EH (cell line): ENCODE results near the gene RAB11FIP3.
"Not testable (repeated sequence)": the region's sequence is repeated elsewhere in the genome, so short reads cannot be mapped to it uniquely, and the experiment has no call there.

ENCODE experiments used
- DNase-seq: peaks from one replicate; pipeline ENCODE4 v3.0.0-alpha.2; 2015; ENCODE audit warnings: low read depth

Gene RAB11FIP3

GRCh38 chr16:467249-467871 is 41.9 kb downstream of the RAB11FIP3 start:
- not testable (repeated sequence) for DNase-seq

DNA sequence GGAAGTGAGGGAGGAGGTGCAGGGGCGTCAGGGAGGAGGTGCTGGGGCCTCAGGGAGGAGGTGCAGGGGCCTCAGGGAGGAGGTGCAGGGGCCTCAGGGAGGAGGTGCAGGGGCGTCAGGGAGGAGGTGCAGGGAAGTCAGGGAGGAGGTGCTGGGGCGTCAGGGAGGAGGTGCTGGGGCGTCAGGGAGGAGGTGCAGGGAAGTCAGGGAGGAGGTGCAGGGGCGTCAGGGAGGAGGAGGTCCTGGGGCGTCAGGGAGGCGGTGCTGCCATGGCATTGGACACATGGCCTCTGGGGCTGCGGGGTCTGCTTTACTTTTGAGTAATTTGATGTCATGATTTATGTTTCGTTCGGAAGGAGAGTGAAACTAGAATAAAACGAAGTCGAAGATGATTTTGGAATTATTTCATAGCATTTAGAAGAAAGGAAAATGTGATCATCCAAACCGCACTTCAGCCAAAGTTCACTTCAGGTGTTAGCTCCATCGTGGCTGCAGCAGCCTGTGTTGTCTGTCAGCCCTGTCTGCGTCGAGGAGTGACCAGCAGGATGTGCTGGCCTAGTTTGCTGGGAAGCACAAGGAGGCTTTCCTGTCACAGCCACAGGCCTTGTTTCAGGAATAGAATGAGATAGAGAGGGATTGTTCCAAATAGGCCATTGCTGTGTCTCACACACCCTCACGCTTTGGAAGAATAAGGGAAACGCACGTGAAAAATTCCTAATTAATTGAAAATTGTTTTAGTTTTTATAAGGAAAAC is 42.8 kb downstream of the RAB11FIP3 start:
- DNase-seq: no peak

GRCh38 chr16:469459-469858 is 44.0 kb downstream of the RAB11FIP3 start:
- DNase-seq: not testable (repeated sequence)

DNA sequence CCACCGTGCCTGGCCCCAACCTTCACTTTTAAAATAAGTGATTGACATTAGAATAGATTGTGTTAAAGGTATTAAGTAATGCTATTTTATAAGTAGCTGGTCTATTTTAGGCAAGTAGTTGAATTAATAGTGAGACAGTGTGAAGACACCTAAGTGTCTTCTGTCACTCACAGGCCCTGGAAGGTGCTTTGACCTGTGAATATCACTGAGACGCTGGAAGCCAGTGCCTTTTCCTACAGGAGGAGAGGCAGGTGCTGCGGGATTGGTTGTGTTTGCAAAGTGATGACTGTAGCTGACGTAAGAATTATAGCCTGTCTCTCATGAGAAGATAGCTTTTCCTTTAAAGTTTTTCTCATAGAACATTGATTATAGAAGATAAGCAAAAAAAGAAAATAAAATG is 45.0 kb downstream of the RAB11FIP3 start:
- no peak for DNase-seq

- DNase-seq: peak; percentile 55
These were observed 46.1 kb downstream of the RAB11FIP3 start for GRCh38 chr16:471353-472198.

GRCh38 chr16:472199-472504 is 46.7 kb downstream of the RAB11FIP3 start:
- DNase-seq: no peak

DNA sequence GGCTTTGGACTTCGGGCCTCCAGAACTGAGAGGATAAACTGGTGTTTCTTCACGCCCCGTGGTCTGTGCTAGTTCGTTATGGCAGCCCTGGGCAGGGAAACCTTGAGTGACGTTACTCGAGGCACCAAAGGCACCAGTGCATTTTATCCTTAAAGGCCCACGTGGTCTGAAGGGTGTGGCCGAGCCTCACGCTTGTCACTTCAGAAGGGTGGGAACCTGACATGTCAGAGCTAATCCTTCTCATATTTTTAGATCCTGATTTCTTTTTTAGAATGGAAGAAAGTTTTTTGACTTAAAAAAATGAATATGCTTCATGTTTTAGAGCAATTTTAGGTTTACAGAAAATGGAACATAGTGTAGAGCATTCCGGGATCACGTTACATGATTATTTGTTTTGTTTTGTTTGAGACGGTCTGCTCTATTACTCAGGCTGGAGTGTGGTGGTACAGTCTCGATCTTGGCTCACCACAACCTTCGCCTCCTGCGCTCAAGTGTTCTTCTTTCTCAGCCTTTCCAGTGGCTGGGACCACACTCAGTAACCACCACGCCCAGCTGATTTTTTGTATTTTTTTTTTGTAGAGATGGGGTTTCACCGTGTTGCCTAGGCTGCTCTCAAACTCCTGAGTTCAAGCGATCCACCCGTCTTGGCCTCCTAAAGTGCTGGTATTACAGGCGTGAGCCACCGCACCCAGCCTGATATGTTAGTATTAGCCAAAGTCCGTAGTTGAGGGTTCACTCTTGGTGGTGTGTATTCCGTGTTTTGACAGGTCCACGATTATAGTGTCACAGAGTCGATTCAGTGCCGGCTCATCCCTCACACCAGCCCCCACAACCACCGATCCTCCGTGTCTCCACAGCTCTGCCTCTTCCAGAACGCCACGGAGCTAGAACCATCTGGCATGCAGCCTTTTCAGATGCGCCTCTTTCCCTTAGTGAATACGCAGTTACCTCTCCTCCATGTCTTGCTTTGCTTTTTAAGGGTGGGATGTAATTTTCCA is 47.9 kb downstream of the RAB11FIP3 start:
- DNase-seq: no peak

DNA sequence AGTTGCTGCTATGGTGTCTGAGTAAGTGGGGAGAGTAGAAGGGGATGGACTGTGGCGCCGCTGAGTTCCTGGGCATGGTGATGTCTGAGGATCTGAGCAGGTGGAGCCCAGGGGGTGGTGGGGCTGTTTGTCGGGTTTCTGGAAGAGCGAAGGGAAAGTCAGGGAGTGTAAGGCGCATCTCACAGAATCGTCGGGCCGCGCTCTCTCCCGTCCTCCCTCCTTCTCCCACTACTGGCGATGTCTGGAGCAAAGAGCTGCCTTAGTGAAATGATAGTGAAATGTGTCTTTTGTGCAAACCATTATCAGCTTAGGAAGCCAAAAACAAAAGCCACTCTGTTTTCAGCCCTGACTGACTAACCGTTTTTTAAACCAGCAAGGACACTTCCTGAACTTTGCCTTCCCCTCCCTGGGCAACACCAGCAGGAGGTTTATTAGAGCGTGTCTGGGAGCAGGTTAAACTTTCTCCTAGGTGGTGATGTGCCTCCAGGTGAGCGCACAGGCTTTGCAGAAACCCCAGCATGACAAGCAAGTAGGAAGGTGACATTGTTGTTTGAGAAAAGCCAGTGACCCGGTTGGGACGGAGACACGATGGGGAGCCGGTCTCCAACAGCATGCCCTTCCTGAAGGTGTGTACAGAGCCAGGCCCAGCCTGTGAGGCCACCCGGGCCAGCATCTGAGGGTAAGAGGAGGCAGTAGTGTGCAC is 49.1 kb downstream of the RAB11FIP3 start:
- no peak for DNase-seq

- DNase-seq: no peak
These were observed 50.6 kb downstream of the RAB11FIP3 start for GRCh38 chr16:476039-476438.

GRCh38 chr16:477301-478157 is 52.1 kb downstream of the RAB11FIP3 start:
- no peak for DNase-seq

DNA sequence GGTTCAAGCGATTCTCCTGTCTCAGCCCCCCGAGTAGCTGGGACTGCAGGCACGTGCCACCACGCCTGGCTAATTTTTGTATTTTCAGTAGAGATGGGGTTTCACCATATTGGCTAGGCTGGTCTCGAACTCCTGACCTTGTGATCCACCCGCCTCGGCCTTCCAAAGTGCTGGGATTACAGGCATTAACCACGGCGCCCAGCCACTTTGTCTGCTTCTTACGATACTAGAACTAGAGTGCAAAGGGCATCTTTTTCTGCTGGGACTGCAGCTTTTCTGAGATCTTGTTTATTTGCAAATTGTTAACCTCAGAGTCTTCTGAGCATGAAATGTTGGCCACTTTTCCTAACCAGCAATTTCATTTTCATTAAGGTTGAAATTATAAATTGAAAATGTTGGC is 52.8 kb downstream of the RAB11FIP3 start:
- DNase-seq: not testable (repeated sequence)

DNA sequence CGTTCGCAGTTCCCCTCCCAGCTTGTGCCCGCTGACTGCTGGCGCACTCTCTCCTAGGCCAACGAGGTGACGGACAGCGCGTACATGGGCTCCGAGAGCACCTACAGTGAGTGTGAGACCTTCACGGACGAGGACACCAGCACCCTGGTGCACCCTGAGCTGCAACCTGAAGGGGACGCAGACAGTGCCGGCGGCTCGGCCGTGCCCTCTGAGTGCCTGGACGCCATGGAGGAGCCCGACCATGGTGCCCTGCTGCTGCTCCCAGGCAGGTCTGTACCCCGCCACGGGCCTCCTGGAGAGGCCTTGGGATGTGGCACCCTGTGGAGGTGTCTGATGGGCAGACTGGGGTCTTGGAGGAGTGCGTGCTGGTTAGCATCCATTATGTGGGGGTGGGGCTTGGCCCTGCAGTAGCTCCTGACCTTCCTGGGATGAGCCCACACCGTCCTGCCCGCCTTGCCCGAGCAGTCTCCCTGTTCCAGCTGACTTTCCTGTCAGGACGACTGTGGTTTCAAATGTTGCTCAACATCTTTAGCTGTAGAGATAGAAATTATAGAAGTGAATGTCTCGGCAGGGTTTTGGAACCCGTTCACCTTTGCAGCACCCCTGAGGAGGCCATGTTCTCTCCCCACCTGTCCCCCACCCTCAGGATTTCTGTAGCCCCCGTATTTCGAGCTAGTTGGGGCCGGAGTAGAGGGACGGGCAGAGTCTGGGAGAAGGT is 57.2 kb downstream of the RAB11FIP3 start:
- DNase-seq: no peak

GRCh38 chr16:483341-484075 is 58.1 kb downstream of the RAB11FIP3 start:
- DNase-seq: no peak

DNA sequence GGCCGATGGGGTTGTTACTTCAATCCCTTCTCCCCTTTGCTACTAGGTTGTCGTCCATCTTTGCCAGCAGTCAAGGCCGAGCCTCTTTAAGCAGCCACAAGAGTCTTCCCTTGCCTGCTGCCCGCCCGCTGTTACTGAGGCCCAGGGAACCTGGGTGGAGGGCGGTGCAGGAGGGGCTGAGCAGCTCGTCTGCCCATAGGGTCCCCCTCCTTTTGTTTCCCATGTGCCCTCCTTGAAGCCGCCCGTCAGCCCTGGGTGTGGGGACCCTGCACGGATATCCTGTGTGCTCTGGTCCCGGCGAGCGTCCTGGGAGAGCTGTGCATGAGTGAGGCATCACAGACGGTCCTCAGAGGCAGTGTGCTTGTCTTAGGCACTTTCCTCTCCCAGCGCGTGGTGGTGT is 64.2 kb downstream of the RAB11FIP3 start:
- DNase-seq: no peak

DNA sequence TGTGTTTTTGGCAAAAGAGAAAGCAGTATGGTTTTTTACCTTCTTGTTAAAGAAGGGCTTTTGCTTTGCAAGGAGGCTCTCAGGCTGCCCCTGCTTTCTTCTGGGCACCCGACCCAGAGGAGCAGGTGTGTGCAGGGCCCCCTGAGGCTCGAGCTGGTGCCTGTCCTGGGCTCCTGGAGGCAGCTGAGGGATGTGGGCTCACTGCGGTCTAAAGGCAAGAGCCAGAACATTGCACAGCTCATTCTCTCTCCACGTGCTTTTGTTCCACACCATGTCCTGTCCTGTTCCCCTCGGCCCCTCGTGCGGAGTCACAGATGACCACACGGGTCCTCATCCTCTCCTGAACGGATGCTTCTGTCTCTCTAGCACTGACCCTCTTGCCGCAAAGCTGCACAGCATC is 65.3 kb downstream of the RAB11FIP3 start:
- DNase-seq: no peak

GRCh38 chr16:491220-491919 is 65.9 kb downstream of the RAB11FIP3 start:
- DNase-seq: no peak

- no peak for DNase-seq
These were observed 66.9 kb downstream of the RAB11FIP3 start for GRCh38 chr16:492211-492875.

- not testable (repeated sequence) for DNase-seq
These were observed 69.2 kb downstream of the RAB11FIP3 start for GRCh38 chr16:494676-495075.
